ENCODE results near the gene CEP112. TPM values are rescaled to one million over a fixed set of nuclear protein-coding genes. Genes with fewer than 3 reads are reported as not detected.

CEP112 gene
- total RNA-seq, 1 experiment from 2014 or later: 41.6 TPM

GRCh38 chr17:65987988-65988387 lies 203.9 kb downstream of the CEP112 start:
- H3K4me1 ChIP-seq: no peaks in the 10 kb centered on the region
- H3K36me3 ChIP-seq: no peaks in the 10 kb centered on the region; the same call in 1 of the 2 replicates
- DNase-seq: peak in 1 of 2 experiments; percentile 30

GRCh38 chr17:65985571-65985970 lies 206.4 kb downstream of the CEP112 start:
- Histone ChIP-seq H3K4me1 (no peaks in the 10 kb centered on the region), H3K9me3 (replicated peaks) (peaks cover 4% of the 10 kb centered on the region; the same call in 1 of the 2 replicates), H3K4me3 (no peak overlapping the region), H3K27ac (no peak overlapping the region), H3K27me3 (no peaks in the 10 kb centered on the region), H3K36me3 (no peaks in the 10 kb centered on the region; the same call in 1 of the 2 replicates)
- DNase-seq: no peak

More at GRCh38 chr17:65987988-65988387, 203.9 kb downstream of the CEP112 start:
- no peak overlapping the region for H3K27ac ChIP-seq
- H3K4me3 ChIP-seq: no peak overlapping the region
- H3K9me3 ChIP-seq (replicated peaks): peaks cover 4% of the 10 kb centered on the region; the same call in 1 of the 2 replicates
- no peaks in the 10 kb centered on the region for H3K27me3 ChIP-seq

GRCh38 chr17:65984299-65984698 lies 207.6 kb downstream of the CEP112 start:
- Histone ChIP-seq H3K9me3 (replicated peaks) (peaks cover 4% of the 10 kb centered on the region; the same call in 1 of the 2 replicates), H3K27me3 (no peaks in the 10 kb centered on the region), H3K4me3 (no peak overlapping the region), H3K4me1 (no peaks in the 10 kb centered on the region), H3K27ac (no peak overlapping the region), H3K36me3 (no peaks in the 10 kb centered on the region; the same call in 1 of the 2 replicates)
- DNase-seq: no peak

- no peaks in the 10 kb centered on the region for H3K4me1 ChIP-seq
- peaks cover 12% of the 10 kb centered on the region for H3K36me3 ChIP-seq
- no peak overlapping the region for H3K4me3 ChIP-seq
- no peaks in the 10 kb centered on the region for H3K9me3 ChIP-seq (replicated peaks)
- no peaks in the 10 kb centered on the region for H3K27me3 ChIP-seq
- DNase-seq: peak; percentile 13 to 54
- no peak overlapping the region for H3K27ac ChIP-seq
Measured at GRCh38 chr17:65978871-65979270, 213.1 kb downstream of the CEP112 start.

GRCh38 chr17:65977041-65977440 lies 214.9 kb downstream of the CEP112 start:
- Histone ChIP-seq H3K4me1 (no peaks in the 10 kb centered on the region), H3K27ac (no peak overlapping the region), H3K27me3 (no peaks in the 10 kb centered on the region), H3K4me3 (no peak overlapping the region), H3K36me3 (peaks cover 12% of the 10 kb centered on the region), H3K9me3 (replicated peaks) (no peaks in the 10 kb centered on the region)
- no peak for DNase-seq

GRCh38 chr17:65975878-65976277 lies 216.1 kb downstream of the CEP112 start:
- no peak overlapping the region for H3K4me3 ChIP-seq
- H3K9me3 ChIP-seq (replicated peaks): 0 out of 2 replicates have a peak, but pooled peaks cover 2% of the 10 kb centered on the region
- no peaks in the 10 kb centered on the region for H3K4me1 ChIP-seq
- DNase-seq: no peak
- H3K27me3 ChIP-seq: no peaks in the 10 kb centered on the region
- no peak overlapping the region for H3K27ac ChIP-seq
- peaks cover 12% of the 10 kb centered on the region for H3K36me3 ChIP-seq

GRCh38 chr17:65973237-65973636 lies 218.7 kb downstream of the CEP112 start:
- no peak for DNase-seq
- H3K27me3 ChIP-seq: no peaks in the 10 kb centered on the region
- peaks cover 11% of the 10 kb centered on the region for H3K9me3 ChIP-seq (replicated peaks)
- no peak overlapping the region for H3K4me3 ChIP-seq
- H3K4me1 ChIP-seq: no peaks in the 10 kb centered on the region
- no peak overlapping the region for H3K27ac ChIP-seq
- H3K36me3 ChIP-seq: peaks cover 19% of the 10 kb centered on the region

GRCh38 chr17:65967372-65967771 lies 224.6 kb downstream of the CEP112 start:
- no peak for DNase-seq

GRCh38 chr17:65966072-65966695 lies 225.7 kb downstream of the CEP112 start:
- no peaks in the 10 kb centered on the region for H3K27me3 ChIP-seq
- peaks cover 11% of the 10 kb centered on the region for H3K9me3 ChIP-seq (replicated peaks)
- no peak for DNase-seq
- H3K4me1 ChIP-seq: no peaks in the 10 kb centered on the region
- H3K4me3 ChIP-seq: no peak overlapping the region
- H3K27ac ChIP-seq: no peak overlapping the region
- peaks cover 33% of the 10 kb centered on the region for H3K36me3 ChIP-seq

More at GRCh38 chr17:65967372-65967771, 224.6 kb downstream of the CEP112 start:
- Histone ChIP-seq H3K27ac (no peak overlapping the region), H3K9me3 (replicated peaks) (peaks cover 11% of the 10 kb centered on the region), H3K36me3 (peaks cover 23% of the 10 kb centered on the region), H3K27me3 (no peaks in the 10 kb centered on the region), H3K4me3 (no peak overlapping the region), H3K4me1 (no peaks in the 10 kb centered on the region)

GRCh38 chr17:65963179-65963578 lies 228.8 kb downstream of the CEP112 start:
- no peaks in the 10 kb centered on the region for H3K27me3 ChIP-seq
- peaks cover 1% of the 10 kb centered on the region for H3K9me3 ChIP-seq (replicated peaks)
- H3K36me3 ChIP-seq: peaks cover 52% of the 10 kb centered on the region
- no peaks in the 10 kb centered on the region for H3K4me1 ChIP-seq
- no peak overlapping the region for H3K27ac ChIP-seq
- no peak for DNase-seq
- H3K4me3 ChIP-seq: no peak overlapping the region

GRCh38 chr17:65959630-65960029 lies 232.3 kb downstream of the CEP112 start:
- H3K36me3 ChIP-seq: peaks cover 60% of the 10 kb centered on the region
- H3K27me3 ChIP-seq: no peaks in the 10 kb centered on the region
- no peak for DNase-seq
- H3K4me3 ChIP-seq: no peak overlapping the region
- H3K27ac ChIP-seq: no peak overlapping the region
- peaks cover 3% of the 10 kb centered on the region for H3K9me3 ChIP-seq (replicated peaks)
- no peaks in the 10 kb centered on the region for H3K4me1 ChIP-seq

- Histone ChIP-seq H3K4me1 (no peaks in the 10 kb centered on the region), H3K27ac (no peak overlapping the region), H3K36me3 (peaks cover 64% of the 10 kb centered on the region), H3K4me3 (no peak overlapping the region), H3K9me3 (replicated peaks) (peaks cover 3% of the 10 kb centered on the region), H3K27me3 (no peaks in the 10 kb centered on the region)
- DNase-seq: no peak
Measured at GRCh38 chr17:65956814-65957213, 235.1 kb downstream of the CEP112 start.

GRCh38 chr17:65954148-65954449 lies 237.8 kb downstream of the CEP112 start:
- H3K27ac ChIP-seq: no peak overlapping the region
- no peaks in the 10 kb centered on the region for H3K27me3 ChIP-seq
- H3K4me1 ChIP-seq: no peaks in the 10 kb centered on the region
- H3K9me3 ChIP-seq (replicated peaks): peaks cover 3% of the 10 kb centered on the region
- DNase-seq: no peak
- no peak overlapping the region for H3K4me3 ChIP-seq
- H3K36me3 ChIP-seq: peaks cover 54% of the 10 kb centered on the region

- peaks cover 48% of the 10 kb centered on the region for H3K36me3 ChIP-seq
- peak in 1 of 2 experiments; percentile 8 for DNase-seq
- H3K27ac ChIP-seq: no peak overlapping the region
- H3K4me1 ChIP-seq: no peaks in the 10 kb centered on the region
- H3K4me3 ChIP-seq: no peak overlapping the region
- peaks cover 3% of the 10 kb centered on the region for H3K9me3 ChIP-seq (replicated peaks)
- H3K27me3 ChIP-seq: no peaks in the 10 kb centered on the region
Measured at GRCh38 chr17:65953316-65954147, 238.4 kb downstream of the CEP112 start.

- Histone ChIP-seq H3K4me1 (no peaks in the 10 kb centered on the region), H3K9me3 (replicated peaks) (no peaks in the 10 kb centered on the region; the same call in 1 of the 2 replicates), H3K27ac (no peak overlapping the region), H3K36me3 (peaks cover 44% of the 10 kb centered on the region), H3K4me3 (no peak overlapping the region), H3K27me3 (no peaks in the 10 kb centered on the region)
- no peak for DNase-seq
Measured at GRCh38 chr17:65952586-65952985, 239.3 kb downstream of the CEP112 start.
